Activated CD4-positive, alpha-beta T cell treated with anti-CD3 and anti-CD28 coated beads for 36 hours (primary cell): ENCODE results near the gene TTC39C. TPM values are rescaled to one million over a fixed set of nuclear protein-coding genes. Genes with fewer than 3 reads are reported as not detected.

ENCODE experiments used
- ATAC-seq: fragments of 200-7000 bp; cut with Tn5 transposase; one replicate; pipeline ENCODE4 v1.10.0; 2021; ENCODE audit warnings: mild to moderate bottlenecking, moderate library complexity
- CTCF ChIA-PET: fragments of 350-600 bp; sonication (Branson Sonifier 250); formaldehyde crosslinking; loops from one replicate; lab custom pipeline; 2021; ENCODE audit warnings: antibody characterized with exemption; lab: Charles Lee
- POLR2A ChIA-PET: fragments of 350-600 bp; sonication (Branson Sonifier 250); formaldehyde crosslinking; loops from one replicate; lab custom pipeline; 2021; ENCODE audit warnings: antibody characterized with exemption, inconsistent platforms; lab: Charles Lee
- DNase-seq: peaks from one replicate; pipeline ENCODE4 v3.0.0-alpha.2; 2020
- H3K27ac Mint-ChIP-seq: one replicate; pipeline ENCODE4 v1.8.0; 2021; ENCODE audit warnings: mixed read lengths
- H3K27me3 Mint-ChIP-seq: one replicate; pipeline ENCODE4 v1.8.0; 2021; ENCODE audit warnings: mixed read lengths
- H3K36me3 Mint-ChIP-seq: one replicate; pipeline ENCODE4 v1.8.0; 2021; ENCODE audit warnings: low read depth, mixed read lengths
- H3K4me1 Mint-ChIP-seq: one replicate; pipeline ENCODE4 v1.8.0; 2021; ENCODE audit warnings: mixed read lengths
- H3K4me3 Mint-ChIP-seq: one replicate; pipeline ENCODE4 v1.8.0; 2021; ENCODE audit warnings: mild to moderate bottlenecking, moderate library complexity, mixed read lengths
- H3K9me3 Mint-ChIP-seq: one replicate; pipeline ENCODE4 v1.8.0; 2021; ENCODE audit warnings: low read depth, mixed read lengths
- intact Hi-C, 2 experiments: fragments of 100-400 bp; cut with DNase I in 1 of 2; cut with micrococcal nuclease in 1 of 2; formaldehyde crosslinking; loops; one replicate each; pipeline versions ENCODE4 v1.14.2 to v1.15.1; 2022 to 2024; cut with DNase I, micrococcal nuclease
- total RNA-seq, 2 experiments: library from RNA; stranded (reverse); gene quantifications; one replicate each; pipeline ENCODE4 v1.2.3, GENCODE V29; 2021

The TTC39C gene
- total RNA-seq, 2 experiments from 2014 or later = 22.2 to 28.6 TPM

DNA sequence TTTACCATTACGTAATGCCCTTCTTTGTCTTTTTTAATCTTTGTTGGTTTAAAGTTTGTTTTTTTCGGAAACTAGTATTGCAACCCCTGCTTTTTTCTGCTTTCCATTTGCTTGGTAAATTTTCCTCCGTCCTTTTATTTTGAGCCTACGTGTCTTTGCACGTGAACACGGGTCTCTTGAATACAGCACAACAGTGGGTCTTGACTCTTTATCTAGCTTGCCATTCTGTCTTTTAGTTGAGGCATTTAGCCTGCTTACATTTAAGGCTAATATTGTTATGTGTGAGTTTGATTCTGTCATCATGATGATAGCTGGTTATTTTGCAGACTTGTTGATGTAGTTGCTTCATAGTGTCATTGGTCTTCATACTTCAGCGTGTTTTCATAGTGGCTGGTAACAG lies 37.5 kb upstream of the TTC39C start:
- Mint-ChIP-seq H3K36me3 (peaks cover 2% of the 10 kb centered on the region), H3K27me3 (peaks cover 4% of the 10 kb centered on the region), H3K4me3 (no peak overlapping the region), H3K27ac (no peak overlapping the region), H3K4me1 (peaks cover 26% of the 10 kb centered on the region), H3K9me3 (peaks cover 5% of the 10 kb centered on the region)
- intact Hi-C loops = no loop called here
- POLR2A ChIA-PET = no interaction called here
- ATAC-seq (no peak), DNase-seq (no peak)
- CTCF ChIA-PET = interaction anchor here (1.2 kb wide), 1 partner anchor 14 kb away, joined by 3 read pairs; no protein-coding TSS in a partner anchor

- intact Hi-C loops = no loop called here
- ATAC-seq = peak; percentile 75
- no peak for DNase-seq
- Mint-ChIP-seq H3K4me1 (peaks cover 23% of the 10 kb centered on the region), H3K36me3 (peaks cover 2% of the 10 kb centered on the region), H3K27ac (no peak overlapping the region), H3K9me3 (peaks cover 5% of the 10 kb centered on the region), H3K27me3 (peaks cover 4% of the 10 kb centered on the region), H3K4me3 (no peak overlapping the region)
- POLR2A ChIA-PET = interaction anchor here (0.6 kb wide), 1 partner anchor 33 kb away, joined by 3 read pairs; no protein-coding TSS in a partner anchor
- CTCF ChIA-PET = interaction anchor here (0.8 to 1.1 kb wide), 3 partner anchors 10 to 104 kb away, joined by 3 read pairs; no protein-coding TSS in a partner anchor
Observed at GRCh38 chr18:23977719-23978483, 36.7 kb upstream of the TTC39C start.

- POLR2A ChIA-PET = no interaction called here
- Mint-ChIP-seq H3K27me3 (peaks cover 4% of the 10 kb centered on the region), H3K4me3 (no peak overlapping the region), H3K9me3 (peaks cover 5% of the 10 kb centered on the region), H3K27ac (no peak overlapping the region), H3K4me1 (peaks cover 29% of the 10 kb centered on the region), H3K36me3 (peaks cover 2% of the 10 kb centered on the region)
- DNase-seq (no peak), ATAC-seq (no peak)
- CTCF ChIA-PET = interaction anchor here (1.2 kb wide), 1 partner anchor 378 kb away, joined by 3 read pairs; no protein-coding TSS in a partner anchor
- intact Hi-C loops = no loop called here
Observed at GRCh38 chr18:23981369-23981980, 33.1 kb upstream of the TTC39C start.

GRCh38 chr18:23982155-23983079 lies 32.1 kb upstream of the TTC39C start:
- Mint-ChIP-seq H3K4me1 (peaks cover 35% of the 10 kb centered on the region), H3K9me3 (peaks cover 2% of the 10 kb centered on the region), H3K4me3 (no peak overlapping the region), H3K27ac (no peak overlapping the region), H3K36me3 (no peaks in the 10 kb centered on the region), H3K27me3 (peaks cover 4% of the 10 kb centered on the region)
- DNase-seq (peak; percentile 21), ATAC-seq (no peak)
- intact Hi-C loops = no loop called here
- ChIA-PET CTCF (interaction anchor here (1.5 kb wide), 1 partner anchor 13 kb away, joined by 3 read pairs; no protein-coding TSS in a partner anchor), POLR2A (no interaction called here)

DNA sequence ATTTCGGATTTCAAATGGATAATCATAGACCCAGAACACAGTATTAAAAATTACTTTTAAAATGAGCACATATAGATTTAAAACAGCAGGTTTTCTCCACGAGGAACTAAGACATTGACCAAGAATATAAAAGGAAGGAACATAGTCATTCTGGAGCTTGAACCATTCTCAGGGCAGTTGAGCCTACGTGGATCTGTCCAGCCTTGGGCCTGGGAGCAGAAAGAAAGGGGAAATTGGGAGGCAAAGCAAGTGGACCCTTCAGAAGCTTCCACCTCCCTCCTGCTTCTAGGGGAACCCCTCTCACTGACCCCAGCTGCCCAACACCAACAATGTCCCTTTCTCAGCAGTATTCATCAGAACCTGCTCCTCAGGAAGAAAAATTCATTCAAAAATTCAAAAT lies 31.4 kb upstream of the TTC39C start:
- H3K4me3 Mint-ChIP-seq = no peak overlapping the region
- ChIA-PET POLR2A (no interaction called here), CTCF (interaction anchor here (1.5 kb wide), 1 partner anchor 12 kb away, joined by 3 read pairs; no protein-coding TSS in a partner anchor)
- intact Hi-C loops = no loop called here
- DNase-seq (no peak), ATAC-seq (no peak)
- peaks cover 33% of the 10 kb centered on the region for H3K4me1 Mint-ChIP-seq
- no peak overlapping the region for H3K27ac Mint-ChIP-seq
- H3K9me3 Mint-ChIP-seq = no peaks in the 10 kb centered on the region
- peaks cover 4% of the 10 kb centered on the region for H3K27me3 Mint-ChIP-seq
- no peaks in the 10 kb centered on the region for H3K36me3 Mint-ChIP-seq

- H3K36me3 Mint-ChIP-seq = no peaks in the 10 kb centered on the region
- ChIA-PET POLR2A (no interaction called here), CTCF (interaction anchor here (0.5 to 1.4 kb wide), 3 partner anchors 78 to 267 kb away, joined by 3 read pairs; no protein-coding TSS in a partner anchor)
- peak; percentile 84 for ATAC-seq
- peaks cover 4% of the 10 kb centered on the region for H3K27me3 Mint-ChIP-seq
- intact Hi-C loops = loop anchor here (1.0 to 2.0 kb wide), 3 partner anchors 14 to 43 kb away; no protein-coding TSS in a partner anchor
- H3K4me1 Mint-ChIP-seq = peaks cover 50% of the 10 kb centered on the region
- no peaks in the 10 kb centered on the region for H3K9me3 Mint-ChIP-seq
- DNase-seq = peak; percentile 23
- no peak overlapping the region for H3K27ac Mint-ChIP-seq
- no peak overlapping the region for H3K4me3 Mint-ChIP-seq
Observed at GRCh38 chr18:23986600-23987359, 27.8 kb upstream of the TTC39C start.

DNA sequence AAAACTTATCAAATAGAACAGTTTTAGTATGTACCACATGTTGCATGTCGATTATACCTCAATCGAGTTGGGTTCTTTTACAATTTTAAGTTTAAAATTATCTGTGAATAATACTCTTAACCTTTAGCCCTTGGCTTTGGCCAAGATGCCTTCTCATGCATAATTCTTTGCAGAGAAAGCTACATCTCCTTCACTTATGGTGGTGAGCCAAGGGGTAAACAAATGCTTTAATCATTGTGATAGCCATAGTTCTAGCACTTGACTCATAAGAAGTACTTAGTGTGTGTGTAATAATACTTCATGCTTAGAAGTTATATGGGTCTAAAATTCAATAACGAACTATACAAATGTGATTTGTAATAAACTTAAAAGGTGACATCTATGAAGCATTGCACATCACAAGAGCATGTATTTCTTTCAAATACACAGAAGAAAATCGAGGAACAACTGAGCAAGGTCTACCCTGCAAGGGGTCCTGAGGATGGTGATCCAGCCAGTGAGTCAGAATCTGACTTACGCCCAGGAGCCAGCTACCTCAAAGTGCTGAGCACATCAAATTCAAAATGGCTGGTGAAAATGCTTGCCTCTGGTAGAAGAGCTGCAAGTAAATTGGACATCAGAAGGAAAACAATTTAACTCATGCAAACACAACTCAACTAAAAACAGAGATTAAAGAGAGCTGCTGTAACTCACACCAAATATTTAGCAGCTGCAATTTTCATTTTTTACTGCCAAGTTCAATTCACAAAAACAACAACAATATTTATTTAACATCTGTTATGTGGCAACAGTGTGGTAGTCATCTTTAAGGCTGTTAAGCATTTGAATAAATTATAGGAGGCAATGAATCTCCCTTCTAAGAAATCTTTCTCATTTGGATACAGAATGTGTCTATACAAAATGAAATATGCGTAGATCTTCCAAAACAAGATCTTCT lies 23.8 kb upstream of the TTC39C start:
- intact Hi-C loops = no loop called here
- DNase-seq = no peak
- no peak for ATAC-seq
- no peaks in the 10 kb centered on the region for H3K9me3 Mint-ChIP-seq
- CTCF ChIA-PET = interaction anchor here (1.0 to 1.4 kb wide), 3 partner anchors 8 to 17 kb away, joined by 3 to 8 read pairs (median 3); no protein-coding TSS in a partner anchor
- peaks cover 66% of the 10 kb centered on the region for H3K4me1 Mint-ChIP-seq
- no peak overlapping the region for H3K27ac Mint-ChIP-seq
- POLR2A ChIA-PET = no interaction called here
- H3K4me3 Mint-ChIP-seq = no peak overlapping the region
- no peaks in the 10 kb centered on the region for H3K36me3 Mint-ChIP-seq
- peaks cover 1% of the 10 kb centered on the region for H3K27me3 Mint-ChIP-seq

DNA sequence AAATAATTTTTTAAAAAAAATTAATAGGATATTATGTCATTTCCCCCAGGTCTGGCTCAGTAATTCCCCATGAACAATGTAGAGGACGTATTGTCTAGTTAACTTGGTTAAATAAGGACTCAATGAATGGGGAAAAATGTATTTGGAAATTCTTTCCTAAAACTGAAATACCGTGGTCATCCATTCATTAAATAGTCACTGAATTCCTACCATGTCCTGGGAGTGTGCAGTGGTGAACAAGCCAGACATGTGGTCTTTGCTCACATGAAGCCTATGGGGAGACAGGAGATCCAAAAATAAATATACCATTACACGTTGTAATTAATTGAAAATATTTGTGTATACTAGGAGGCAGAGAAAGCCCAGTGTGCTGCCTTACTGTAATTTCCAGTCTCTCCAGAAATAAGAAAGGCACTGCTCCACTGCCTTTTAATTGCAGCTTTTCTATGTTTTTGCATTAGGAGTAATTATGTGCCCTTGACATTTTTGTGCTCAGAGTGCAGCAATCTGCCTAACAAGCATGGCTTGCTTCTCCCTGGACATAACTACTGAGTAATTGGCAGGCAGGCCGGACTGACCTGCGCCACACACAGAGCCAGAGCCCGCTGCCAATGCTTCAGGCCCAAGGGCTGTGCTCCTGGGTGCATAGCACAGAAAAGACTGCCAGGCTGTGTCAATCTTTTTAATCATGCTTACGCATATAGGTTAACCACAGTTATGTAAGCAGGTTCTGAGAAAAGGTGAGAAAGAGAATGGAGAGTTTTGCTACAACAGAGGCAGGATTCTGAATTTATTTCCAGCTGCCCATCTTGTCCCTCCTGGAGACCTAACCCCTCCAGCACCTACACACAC lies 22.2 kb upstream of the TTC39C start:
- peaks cover 3% of the 10 kb centered on the region for H3K27me3 Mint-ChIP-seq
- no peaks in the 10 kb centered on the region for H3K9me3 Mint-ChIP-seq
- ChIA-PET CTCF (interaction anchor here (1.1 to 1.7 kb wide), 3 partner anchors 14 to 25 kb away, joined by 3 to 5 read pairs (median 3); no protein-coding TSS in a partner anchor), POLR2A (interaction anchor here (0.7 kb wide), 1 partner anchor 194 kb away, joined by 3 read pairs; no protein-coding TSS in a partner anchor)
- peak overlapping the region; percentile 60 for H3K27ac Mint-ChIP-seq
- ATAC-seq (peak; percentile 95), DNase-seq (peak; percentile 57)
- H3K4me3 Mint-ChIP-seq = no peak overlapping the region
- H3K4me1 Mint-ChIP-seq = peaks cover 51% of the 10 kb centered on the region
- intact Hi-C loops = loop anchor here (1.0 to 2.0 kb wide), 4 partner anchors 20 to 62 kb away; partner anchors contain the start of gene TTC39C (in 1 of the 2)
- H3K36me3 Mint-ChIP-seq = no peaks in the 10 kb centered on the region

DNA sequence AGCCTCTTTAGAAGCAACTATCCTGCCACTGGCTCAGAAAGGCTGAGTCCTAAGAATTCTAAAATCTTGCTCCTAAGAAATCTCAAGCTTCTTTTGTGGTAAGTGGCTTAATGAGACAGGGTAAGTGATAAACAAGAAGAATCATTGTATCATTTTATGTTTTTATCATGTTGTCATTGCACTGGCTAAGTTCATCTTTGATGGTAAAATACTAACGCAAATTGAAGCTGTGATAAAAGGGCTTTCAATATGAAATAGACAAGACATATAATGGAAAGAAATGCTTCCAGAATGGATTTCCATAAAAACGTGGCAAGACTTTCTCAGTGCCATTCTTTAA lies 21.6 kb upstream of the TTC39C start:
- H3K9me3 Mint-ChIP-seq = no peaks in the 10 kb centered on the region
- CTCF ChIA-PET = interaction anchor here (1.1 to 1.7 kb wide), 3 partner anchors 13 to 25 kb away, joined by 3 to 5 read pairs (median 3); no protein-coding TSS in a partner anchor
- no peak overlapping the region for H3K4me3 Mint-ChIP-seq
- POLR2A ChIA-PET = interaction anchor here (0.7 kb wide), 1 partner anchor 194 kb away, joined by 3 read pairs; no protein-coding TSS in a partner anchor
- no peak overlapping the region for H3K27ac Mint-ChIP-seq
- H3K4me1 Mint-ChIP-seq = peaks cover 47% of the 10 kb centered on the region
- ATAC-seq (no peak), DNase-seq (no peak)
- H3K27me3 Mint-ChIP-seq = peaks cover 3% of the 10 kb centered on the region
- intact Hi-C loops = loop anchor here (1.0 to 2.0 kb wide), 4 partner anchors 20 to 62 kb away; partner anchors contain the start of gene TTC39C (in 1 of the 2)
- no peaks in the 10 kb centered on the region for H3K36me3 Mint-ChIP-seq
